ENCODE data around the gene OTUD7B.
"Not testable (repeated sequence)": the region's sequence is repeated elsewhere in the genome, so short reads cannot be mapped to it uniquely, and the experiment has no call there.

Gene OTUD7B

DNA sequence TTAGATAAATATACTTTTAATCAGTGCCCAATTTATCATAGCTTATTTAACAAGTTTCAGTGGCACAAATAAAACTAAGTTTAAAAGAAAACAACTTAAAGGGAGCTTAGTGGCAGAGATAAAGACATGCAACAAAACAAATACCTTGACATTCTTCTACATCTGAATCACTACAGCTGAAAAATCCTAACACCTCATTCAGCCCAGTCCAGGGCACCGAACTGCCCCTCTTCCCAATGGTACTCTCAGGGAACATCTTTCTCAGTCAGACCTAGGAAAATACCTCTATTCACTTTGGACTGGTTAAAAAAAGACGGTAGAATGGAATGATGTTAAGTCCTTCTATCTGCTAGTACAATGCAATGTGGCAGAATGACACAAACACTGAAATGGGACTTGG, 8.3 kb downstream of the OTUD7B start:
- no peak for DNase-seq

DNA sequence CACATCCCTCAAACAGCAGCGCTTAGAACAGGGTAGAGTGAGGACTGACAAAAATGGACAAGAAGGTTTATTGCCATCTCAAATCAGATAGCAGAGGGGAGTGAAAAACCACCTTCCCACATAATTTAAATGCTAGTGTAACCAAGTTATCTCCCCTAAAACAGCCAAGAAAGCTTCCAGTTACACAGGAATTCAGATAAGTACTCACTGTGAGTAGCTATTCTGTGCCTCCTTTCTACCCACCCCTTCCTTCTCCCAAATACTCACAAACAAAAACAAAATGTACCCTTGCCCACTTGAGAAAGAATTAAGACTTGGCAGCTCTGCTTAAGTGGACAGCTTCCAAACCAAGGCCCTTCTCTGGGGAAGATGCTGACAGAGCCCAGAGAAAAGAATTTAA, 9.1 kb downstream of the OTUD7B start:
- DNase-seq, result no peak

DNA sequence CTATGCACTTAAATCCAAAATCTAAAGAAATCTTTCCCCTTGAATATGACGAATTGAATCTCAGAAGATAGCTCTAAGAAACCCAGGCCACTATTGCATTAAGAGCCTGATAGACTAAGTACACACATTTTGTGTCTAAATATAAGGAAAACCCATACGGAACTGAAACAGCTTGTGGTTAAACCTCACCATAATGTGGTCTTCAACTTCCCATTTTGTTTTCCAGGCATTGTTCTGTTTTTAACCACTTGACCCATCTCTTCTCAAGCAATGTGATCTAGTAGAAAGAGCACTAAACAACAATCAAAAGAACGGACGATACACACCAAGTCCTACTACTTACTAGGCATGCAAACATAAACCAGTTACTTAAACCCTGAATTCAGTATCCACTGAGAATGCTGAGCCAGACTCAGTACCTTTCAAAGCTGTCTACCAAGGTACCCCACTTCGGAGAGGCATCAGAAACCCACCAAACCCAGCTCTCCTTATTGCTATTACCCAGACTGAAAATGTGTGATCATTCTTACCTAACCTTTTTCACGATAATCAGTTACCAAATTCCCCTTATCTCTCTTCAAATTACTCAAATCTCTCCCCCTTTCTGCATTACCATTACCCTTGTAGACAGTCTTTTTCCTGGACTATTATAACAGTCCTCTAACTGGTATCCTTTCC, 12.8 kb downstream of the OTUD7B start:
- no peak for DNase-seq

DNA sequence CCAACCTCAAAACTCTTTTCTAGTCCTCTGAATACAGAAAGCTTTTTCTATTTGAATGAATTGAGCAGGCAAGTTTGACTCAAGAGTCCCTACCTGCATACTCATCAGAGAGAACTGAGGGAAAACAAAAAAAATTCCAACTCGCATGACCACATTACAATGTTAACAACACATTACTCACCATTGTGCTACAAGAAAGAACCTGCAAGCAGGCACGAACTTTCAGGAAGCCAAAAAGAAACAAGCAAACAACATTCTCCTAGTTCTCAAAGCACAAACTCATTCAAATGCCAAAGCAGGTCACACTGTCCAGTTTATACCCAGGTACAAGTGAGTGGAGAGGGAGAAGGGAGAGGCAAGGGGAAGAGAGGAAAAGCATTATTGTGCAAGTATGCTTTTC, 14.6 kb downstream of the OTUD7B start:
- no peak for DNase-seq

DNA sequence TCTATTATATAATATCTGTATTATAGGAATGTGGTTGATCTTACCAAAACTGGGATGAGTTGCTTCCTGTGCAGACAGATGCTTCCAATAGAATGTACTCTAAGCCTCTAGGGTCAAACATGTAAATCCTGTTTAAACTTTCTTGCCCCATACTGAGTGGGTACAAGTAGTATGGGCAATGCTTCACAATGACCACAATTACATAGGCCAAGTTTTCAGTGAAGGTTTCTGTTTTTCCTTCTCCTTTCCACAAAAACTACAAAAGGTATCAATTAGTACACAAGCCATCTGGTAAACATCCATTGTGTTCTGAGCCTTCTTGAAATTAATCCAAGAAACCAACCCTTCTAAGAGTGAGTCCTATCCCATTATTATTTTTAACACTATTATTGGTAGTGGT, 16.8 kb downstream of the OTUD7B start:
- no peak for DNase-seq

DNA sequence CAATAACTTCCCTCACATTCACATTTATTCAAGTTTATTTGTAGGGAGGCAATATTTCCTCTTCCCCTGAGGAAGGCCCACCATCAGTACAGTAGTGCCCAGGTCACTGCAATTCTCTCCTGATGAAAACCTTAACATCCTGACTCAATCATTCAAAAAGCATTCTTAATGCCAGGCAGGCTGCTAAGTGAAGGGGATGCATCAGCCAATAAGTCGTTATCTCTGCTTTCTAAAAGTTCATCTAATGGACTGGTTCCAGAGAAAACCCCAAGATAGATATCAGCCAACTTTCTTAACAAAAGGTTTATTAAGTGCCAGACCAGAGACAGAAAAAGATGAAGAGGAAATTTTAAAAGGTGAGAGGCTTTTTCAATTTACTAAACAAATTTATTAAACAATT, 17.3 kb downstream of the OTUD7B start:
- DNase-seq, result no peak

DNA sequence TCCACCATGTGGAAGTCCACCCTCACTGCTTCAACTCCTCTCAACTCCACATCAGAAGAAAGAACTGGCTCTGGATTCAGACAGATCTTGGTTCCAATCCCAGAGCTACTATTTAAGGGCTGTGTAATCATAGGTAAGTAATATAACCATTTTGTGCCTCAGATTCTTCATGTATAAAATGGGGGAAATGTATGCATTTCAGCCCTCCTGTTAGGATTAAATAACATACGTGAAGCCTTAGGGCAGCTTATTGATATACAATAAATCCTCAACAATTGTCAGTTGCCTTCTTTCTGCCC, 23.3 kb downstream of the OTUD7B start:
- DNase-seq, result no peak

DNA sequence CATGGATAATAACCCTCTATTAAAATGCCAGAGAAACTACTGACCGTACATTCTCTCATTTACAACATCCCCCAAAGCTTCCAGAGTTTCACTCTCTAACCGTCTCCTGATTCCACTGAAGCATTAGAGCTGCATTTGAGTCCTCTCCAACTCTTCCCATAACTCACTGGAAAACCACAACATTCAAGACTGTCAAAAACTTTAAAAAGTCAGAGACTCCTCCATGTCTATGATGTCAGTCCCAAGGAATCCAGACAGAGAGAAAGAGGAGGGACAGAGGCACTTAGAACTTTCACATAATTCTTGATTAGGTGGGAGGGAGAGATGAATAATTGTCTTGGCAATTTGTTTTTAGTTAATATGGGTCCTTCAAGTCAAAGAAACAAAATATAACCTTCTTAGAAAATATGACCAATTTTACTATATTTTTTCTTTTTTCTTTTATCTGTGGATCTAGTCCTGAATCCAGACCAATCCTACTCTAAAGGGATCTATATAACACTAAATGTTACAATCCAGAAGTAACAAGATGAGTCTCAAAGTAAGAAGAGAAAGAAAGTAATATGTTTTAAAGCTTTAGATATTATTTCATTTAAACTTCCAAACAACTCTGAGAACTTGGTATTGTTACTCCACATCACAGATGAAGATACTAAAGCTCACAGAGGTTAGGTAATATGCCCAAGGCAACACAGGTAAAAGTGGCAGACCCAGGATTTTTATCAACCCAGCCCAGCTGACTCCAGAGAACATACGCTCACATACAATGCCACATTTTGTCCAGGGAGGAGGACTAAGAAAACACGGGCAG, 23.8 kb downstream of the OTUD7B start:
- DNase-seq, result no peak

DNA sequence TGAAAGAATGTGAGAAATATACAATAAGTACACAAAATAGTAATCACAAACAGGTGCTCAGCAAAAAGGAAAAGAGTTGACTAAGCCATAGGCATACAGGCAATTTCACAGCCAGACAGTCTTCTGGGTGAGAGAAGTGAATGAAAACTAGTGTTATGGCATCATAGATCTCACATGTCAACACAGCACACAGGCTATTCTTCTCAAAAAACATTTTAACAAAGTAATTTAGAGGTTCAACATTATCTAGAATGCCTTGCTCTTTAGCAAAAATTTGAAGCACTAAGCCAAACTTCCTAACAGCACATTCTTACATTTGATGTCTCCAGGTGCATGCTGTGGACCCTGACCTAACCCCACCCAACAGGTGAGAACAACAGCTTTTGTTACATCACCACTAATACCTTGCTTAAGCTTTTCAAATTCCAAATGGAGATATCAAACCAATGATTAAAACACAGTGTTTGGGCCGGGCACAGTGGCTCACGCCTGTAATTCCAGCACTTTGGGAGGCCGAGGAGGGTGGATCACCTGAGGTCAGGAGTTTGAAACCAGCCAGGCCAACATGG, 30.5 kb downstream of the OTUD7B start:
- DNase-seq, result no peak

DNA sequence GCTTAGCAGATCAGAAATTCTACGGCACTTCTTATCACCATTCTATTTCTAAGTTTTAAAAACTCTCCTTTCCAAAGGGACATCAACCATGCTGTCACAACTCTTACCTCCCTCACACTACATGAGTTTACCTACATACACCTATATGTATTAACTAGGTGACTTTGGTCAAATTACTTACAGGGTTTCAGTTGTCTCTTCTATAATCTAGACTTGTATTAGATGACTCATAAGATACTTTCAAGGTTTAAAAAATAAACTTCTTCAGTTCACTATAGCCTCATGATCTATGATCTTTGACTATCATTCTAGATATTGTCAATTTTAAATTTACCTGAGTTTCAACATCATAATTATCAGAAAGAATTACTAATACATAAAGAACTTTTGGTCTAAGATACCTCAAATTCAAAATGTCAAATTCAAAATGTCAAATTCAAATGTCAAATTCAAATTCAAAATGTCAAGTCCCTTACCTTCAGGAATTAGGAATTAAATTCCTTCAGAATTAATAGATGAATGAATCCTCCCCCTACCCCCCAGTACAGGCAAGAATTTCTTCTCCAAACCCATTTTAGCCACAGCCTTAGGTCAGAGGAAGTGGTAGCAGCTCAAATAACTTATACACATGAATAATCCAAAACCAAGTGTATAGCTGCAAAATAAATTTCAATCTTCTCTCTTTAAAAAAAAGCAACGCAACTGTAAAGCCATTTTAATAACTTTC, 31.1 kb downstream of the OTUD7B start:
- no peak for DNase-seq

DNA sequence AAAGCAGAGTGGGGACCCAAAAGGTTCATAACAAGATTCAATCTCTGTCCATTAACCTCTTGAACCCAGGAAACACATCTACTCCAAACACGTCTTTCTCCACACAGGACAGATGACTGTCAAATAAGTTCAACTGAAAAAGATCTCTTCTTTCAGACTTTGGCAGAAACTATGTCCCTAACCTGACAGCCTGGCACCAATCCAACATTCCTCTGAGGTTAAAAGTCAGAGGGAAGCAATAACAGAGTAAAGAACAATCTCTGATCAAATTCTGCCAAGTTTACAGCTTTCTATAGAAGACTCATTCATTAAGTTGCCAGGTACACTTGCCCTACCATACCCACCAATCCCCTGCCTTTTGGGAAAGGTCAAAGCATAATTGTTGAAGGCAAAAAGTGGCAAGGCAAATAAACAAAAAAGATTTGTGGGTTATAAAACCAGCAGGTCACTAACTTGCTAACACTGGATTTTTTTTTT, 31.9 kb downstream of the OTUD7B start:
- DNase-seq, result no peak

DNA sequence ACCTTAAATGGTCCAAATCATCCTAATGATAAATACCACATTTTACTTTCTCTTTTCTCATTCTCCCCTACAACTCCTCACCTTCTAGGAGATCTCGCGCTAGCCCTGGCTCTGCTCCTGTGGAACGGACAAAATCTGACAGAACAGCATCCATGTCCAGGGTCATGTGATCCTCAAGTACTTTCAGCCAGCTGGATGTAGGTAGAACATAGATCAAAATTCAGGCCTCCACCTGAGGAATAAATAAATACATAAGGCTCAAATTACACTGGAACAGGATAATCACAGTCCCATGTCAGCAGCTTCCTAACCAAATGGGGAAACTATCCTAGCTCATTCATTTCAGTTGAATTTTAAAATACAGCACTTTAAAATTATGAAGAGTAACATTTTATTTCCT, 33.2 kb downstream of the OTUD7B start:
- DNase-seq, result no peak

DNA sequence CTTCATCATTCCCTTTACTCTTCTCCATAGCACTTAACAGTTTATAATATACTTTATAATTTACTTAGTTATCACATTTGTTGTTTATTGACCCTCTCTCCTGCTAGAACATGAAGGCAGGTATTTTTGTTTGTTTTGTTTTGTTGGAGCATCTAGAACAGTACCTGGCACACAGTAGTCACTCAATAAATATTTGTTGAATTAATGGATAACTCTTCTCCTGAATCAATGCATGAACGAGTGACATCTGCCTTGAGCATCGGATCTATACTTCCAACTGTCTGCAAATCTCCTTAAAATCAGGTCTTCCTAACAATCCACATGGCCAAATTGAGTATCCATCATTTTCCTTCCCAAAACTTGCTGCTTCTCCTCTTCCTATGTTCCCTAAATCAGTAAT, 38.0 kb downstream of the OTUD7B start:
- no peak for DNase-seq

DNA sequence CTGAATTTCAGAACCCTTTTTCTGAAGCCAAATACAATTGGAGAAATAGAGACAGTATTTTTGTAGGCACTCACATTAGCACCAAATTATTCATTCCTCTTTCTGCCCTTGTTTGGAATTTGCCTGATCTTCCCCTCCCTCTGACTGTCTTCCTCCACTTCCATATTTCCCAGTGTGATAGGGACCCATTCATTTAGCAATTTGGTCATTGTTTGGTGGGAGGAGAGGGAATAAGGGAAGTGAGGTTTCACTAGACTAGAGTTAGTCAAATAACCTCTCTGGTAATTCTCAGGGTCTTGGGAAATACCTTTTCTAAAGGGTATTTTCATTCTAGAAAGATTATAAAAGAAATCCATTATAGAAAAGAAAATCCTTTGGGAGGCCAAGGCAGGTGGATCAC, 42.9 kb downstream of the OTUD7B start:
- DNase-seq, result no peak

DNA sequence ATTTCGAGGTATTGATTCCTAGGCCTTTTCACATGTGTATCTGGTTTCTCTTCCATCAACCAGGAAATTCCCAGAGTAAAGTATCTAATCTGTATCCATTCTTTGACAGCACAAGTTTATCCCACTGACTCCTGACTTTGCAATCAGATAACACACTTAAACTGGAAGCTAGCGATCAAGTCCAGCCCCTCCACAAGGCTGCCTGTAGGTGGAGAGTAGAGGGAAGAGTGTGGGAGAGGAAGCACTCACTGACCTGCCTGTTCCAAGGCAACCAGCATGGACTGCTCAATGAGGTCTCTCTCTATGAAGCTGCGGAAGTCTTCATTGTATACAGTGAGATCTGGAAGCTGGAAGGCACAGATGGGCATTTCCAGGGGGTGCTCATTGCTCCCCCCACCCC, 43.5 kb downstream of the OTUD7B start:
- DNase-seq, result no peak

DNA sequence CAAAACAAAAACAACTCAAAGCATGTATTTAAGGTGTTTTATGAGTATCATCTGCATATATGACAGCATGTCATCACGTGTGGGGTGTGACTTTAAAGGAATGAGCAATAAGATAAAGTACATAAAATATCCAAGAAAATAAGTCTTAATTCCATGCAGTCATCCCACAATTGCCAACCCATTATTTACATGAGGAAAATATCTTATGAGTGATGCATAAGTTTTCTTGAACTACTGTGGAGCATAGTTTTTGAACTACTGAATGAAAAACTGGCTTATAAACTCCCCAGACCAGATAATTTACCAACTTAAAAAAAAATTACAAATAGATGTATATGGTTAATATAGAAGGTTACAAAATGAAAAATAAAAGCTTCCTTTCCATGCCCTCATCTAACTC, 44.1 kb downstream of the OTUD7B start:
- DNase-seq, result no peak

DNA sequence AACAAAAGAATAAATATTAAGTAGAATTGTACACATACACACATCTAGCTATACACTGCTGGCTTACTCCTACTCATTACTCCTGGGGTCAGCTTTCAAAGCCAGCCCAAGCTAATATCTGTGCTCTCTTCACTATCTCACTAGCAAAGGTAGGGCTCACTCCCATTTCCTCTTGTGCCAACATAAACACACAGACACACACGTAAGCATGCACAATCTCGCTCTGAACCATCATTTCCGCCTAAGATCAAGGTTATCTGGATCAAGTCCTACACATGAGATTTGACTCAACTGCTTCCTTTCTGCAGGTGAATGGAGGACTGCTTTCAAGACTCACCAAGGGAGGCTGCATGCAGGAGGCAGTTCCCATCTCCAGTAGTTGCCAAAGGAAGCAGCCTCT, 45.1 kb downstream of the OTUD7B start:
- no peak for DNase-seq

DNA sequence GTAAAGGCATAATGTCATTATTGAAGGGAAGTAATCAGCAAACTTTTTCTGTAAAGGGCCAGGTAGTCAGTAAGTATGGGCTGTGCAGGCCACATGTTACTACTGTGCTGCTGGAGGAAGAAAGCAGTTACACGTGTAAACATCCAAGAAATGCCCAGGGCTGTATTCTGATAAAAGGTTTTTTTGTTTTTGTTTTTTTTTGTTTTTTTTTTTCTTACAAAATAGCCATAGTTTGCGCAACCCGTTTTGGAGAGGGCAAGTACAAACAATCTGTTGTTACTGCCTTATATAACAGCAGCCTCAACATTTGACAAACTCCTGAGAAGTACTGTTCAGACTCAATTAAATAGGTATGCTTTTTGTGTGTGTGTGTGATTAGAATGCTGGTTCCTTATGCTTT, 47.2 kb downstream of the OTUD7B start:
- no peak for DNase-seq

DNA sequence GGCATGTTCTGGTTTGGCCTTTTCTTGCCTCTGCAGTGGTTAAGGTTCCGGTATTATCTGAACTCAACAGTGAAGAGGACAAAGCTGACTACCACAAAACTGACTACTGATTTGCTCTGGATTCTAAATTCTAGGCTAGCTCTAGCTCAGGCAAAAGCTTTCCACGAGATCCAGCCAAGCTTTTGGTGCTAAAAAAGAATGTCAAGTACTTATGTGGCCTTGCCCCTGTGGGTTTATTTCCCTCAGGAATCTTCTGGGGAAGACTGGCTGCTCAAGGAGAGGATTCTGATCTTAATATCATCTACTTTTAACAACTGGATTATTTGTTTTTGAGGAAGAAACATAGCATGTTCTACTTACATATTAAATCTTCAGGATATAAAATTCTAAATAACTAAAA, 47.8 kb downstream of the OTUD7B start:
- no peak for DNase-seq

DNA sequence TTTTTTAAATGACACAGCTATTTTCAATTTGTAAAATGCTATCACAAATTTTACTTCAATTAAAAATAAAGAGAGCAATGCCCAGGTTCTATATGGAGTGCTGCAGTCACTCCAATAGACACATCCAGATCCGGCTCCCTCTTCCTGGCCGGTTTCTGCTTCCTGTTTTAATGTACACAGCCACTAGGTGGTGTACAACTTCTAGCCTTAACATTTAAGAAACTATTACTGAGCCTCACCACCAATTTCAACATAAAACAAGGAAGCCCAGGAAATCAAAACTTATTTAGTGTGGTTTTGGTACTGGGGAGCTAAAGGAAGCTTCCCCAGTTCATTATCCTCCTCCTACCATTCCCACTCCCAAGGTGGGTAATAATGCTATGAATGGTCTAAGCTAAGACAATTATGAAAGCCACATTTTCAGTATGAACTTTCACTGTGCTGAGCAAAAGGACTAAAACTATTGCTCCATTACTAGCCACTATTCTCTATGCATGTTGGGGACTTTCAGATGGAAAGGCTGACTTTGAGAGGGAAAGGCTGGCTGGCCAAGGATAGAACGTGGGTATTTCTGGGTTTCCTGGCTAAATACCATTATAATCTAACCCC, 48.4 kb downstream of the OTUD7B start:
- peak; percentile 39 to 63 for DNase-seq

DNA sequence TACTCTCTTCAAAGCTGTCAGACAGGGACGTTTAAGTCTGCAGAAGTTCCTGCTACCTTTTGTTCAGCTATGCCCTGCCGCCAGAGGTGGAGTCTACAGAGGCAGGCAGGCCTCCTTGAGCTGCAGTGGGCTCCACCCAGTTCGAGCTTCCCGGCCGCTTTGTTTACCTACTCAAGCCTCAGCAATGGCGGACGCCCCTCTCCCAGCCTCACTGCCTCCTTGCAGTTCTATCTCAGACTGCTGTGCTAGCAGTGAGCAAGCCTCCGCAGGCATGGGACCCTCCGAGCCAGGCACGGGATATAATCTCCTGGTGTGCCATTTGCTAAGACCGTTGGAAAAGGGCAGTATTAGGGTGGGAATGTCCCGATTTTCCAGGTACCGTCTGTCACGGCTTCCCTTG, 53.0 kb downstream of the OTUD7B start:
- not testable (repeated sequence) for DNase-seq

DNA sequence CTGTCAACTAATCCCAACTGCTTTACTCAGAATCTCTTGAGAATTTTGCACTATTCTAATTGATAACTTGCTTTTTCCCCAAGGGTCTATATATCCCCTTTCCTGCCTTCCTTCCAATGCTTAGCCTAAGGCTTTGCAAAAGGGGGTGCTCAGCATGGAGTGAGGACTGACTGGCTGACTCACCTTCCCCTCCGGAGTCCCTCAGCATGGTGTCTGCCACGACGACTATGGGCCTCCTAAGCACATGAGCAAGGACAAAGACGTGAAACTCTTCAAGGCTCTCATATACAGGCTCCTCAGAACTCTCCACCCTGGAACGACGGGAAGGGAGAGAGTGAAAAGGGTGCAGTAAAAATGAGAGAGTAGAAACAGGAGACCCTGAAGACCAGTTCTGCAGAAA, 60.6 kb downstream of the OTUD7B start:
- DNase-seq, result no peak

DNA sequence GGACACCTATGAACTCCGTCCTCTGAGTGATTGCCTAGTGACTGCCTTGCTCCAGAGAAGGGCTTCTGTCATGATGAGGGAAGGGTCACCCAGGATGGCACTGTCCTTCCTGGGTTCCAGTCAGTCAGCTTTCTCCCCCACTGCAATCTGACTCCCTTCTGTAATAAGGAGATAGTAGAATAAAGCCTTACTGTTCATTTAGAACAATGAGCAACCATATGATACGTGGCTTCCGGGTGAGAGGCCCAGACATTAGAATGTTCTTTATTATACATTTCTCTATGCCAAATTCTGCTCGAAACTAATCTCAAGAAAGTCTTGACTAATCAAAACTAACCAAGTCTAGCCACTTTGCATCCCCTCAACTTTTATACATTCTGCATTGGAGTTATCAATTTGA, 65.3 kb downstream of the OTUD7B start:
- no peak for DNase-seq
